Ovary (tissue), 9 donors: ENCODE data around the gene CASP14. TPM values are rescaled to one million over a fixed set of nuclear protein-coding genes. Genes with fewer than 3 reads are reported as not detected.
"Not testable (repeated sequence)": the region's sequence is repeated elsewhere in the genome, so short reads cannot be mapped to it uniquely, and the experiment has no call there.

Experiments
- DNase-seq, 5 donors: peaks; one replicate each; pipeline ENCODE4 v3.0.0-alpha.2; 2019 to 2020
- H3K27ac ChIP-seq, 2 donors: fragments of 200-600 bp; one replicate each; pipeline versions ENCODE4 v1.5.1 to v1.8.0; 2019 to 2022
- H3K27me3 ChIP-seq: fragments of 200-600 bp; one replicate; pipeline ENCODE4 v1.8.0; 2022
- H3K36me3 ChIP-seq: fragments of 200-600 bp; sonication (generic); one replicate; pipeline ENCODE4 v1.5.1; 2019
- H3K4me1 ChIP-seq: one replicate; pipeline ENCODE4 v1.8.1; 2013; ENCODE audit warnings: mild to moderate bottlenecking, moderate library complexity; ENCODE audit not compliant: insufficient read depth
- H3K4me3 ChIP-seq: fragments of 200-600 bp; sonication (generic); one replicate; pipeline ENCODE4 v1.5.1; 2017
- H3K9me3 ChIP-seq, 2 donors: fragments of 200-600 bp in 1 of 2; sonication (generic) in 1 of 2; one replicate each; pipeline versions ENCODE4 v1.5.1 to v1.8.1; 2013 to 2019; ENCODE audit warnings: mild to moderate bottlenecking in 1 of 2, moderate library complexity in 1 of 2
- CTCF ChIP-seq, 3 donors: fragments of 450-650 bp in 2 of 3; fragments of 200-600 bp in 1 of 3; IDR thresholded peaks; one replicate each; pipeline versions ENCODE4 v1.5.1 to v1.8.0; 2016 to 2022; ENCODE audit warnings: antibody characterized with exemption in 3 of 3, mild to moderate bottlenecking in 1 of 3
- EP300 ChIP-seq: sonication (generic); formaldehyde crosslinking; IDR thresholded peaks from one replicate; pipeline ENCODE4 v1.6.1; 2017; ENCODE audit warnings: antibody characterized with exemption
- POLR2A ChIP-seq: fragments of 450-650 bp; IDR thresholded peaks from one replicate; pipeline ENCODE4 v1.6.1; 2017; ENCODE audit warnings: antibody characterized with exemption, mild to moderate bottlenecking, moderate library complexity
- WGBS, 3 donors: extraction: QIAGEN DNeasy Blood & Tissue Kit in 1 of 3; methylation state at CpG; one replicate each; pipeline versions ENCODE4 v1.1.5 to v1.1.7; 2013 to 2017; 5-methylcytosine and 5-hydroxymethylcytosine counted together
- intact Hi-C, 4 donors: fragments of 100-400 bp; cut with DNase I; formaldehyde crosslinking; loops; one replicate each; pipeline versions ENCODE4 v1.11.0 to v1.15.1; 2022 to 2023
- polyA plus RNA-seq, 2 donors: library from polyadenylated mRNA; stranded (reverse); fragments of 200-250 nt in 1 of 2; fragments of 350-450 nt in 1 of 2; fragmentation: Illumina TruSeq in 1 of 2; extraction: RNeasy Lipid Tissue Mini Kit (QIAGEN cat#74804) in 1 of 2; gene quantifications; one replicate each; pipeline ENCODE4 v1.2.3, GENCODE V29; 2013 to 2014
- total RNA-seq, 7 donors: library from RNA; depleted of rRNA in 2 of 7; stranded (reverse); fragments of >200 nt in 2 of 7; fragmentation: NEBNext Ultra II Directional in 3 of 7; extraction: Animal tissue kit (Norgen Biotek cat#: 25700) in 3 of 7; gene quantifications; one replicate each; pipeline versions ENCODE4 v1.1.0 to v1.2.4, GENCODE V29; 2016 to 2023
- donor health status: DM: no; HTN: no; CAD: no; lungs with moderate emphysema.
- donor health status: DM: no; HTN: no; CAD: no.
- donor health status: Bipolar disorder and iron deficiency.
- donor health status: DM: yes; HTN: yes; CAD: no.
- donor health status: DM: no; HTN: no; CAD: no.
- donor health status: DM: yes; HTN: yes; CAD: no.

The CASP14 gene
- total and polyA plus RNA-seq, 9 donors = not detected

- no peaks in the 10 kb centered on the region for H3K4me1 ChIP-seq
- no peak for DNase-seq
- 28 to 43% (median 38%) methylated on average over 2 of the region's 2 CpGs for WGBS, 3 donors
- H3K9me3 ChIP-seq = no peaks in the 10 kb centered on the region
- intact Hi-C loops = no loop called here
- H3K27me3 ChIP-seq = no peaks in the 10 kb centered on the region
- TF ChIP-seq CTCF (IDR thresholded peaks at IDR 0.05) (no peak), POLR2A (no peak), EP300 (no peak)
- H3K36me3 ChIP-seq = no peaks in the 10 kb centered on the region
- H3K27ac ChIP-seq = no peak overlapping the region
- no peak overlapping the region for H3K4me3 ChIP-seq
Observed at GRCh38 chr19:15074371-15074770, 25.1 kb downstream of the CASP14 start.

- TF ChIP-seq POLR2A = no peak
- no peak for TF ChIP-seq EP300
- no peak for TF ChIP-seq CTCF (IDR thresholded peaks at IDR 0.05)
- no peaks in the 10 kb centered on the region for H3K27me3 ChIP-seq
- no peaks in the 10 kb centered on the region for H3K36me3 ChIP-seq
- no peak for DNase-seq
- H3K9me3 ChIP-seq = no peaks in the 10 kb centered on the region
- H3K27ac ChIP-seq = no peak overlapping the region
- intact Hi-C loops = no loop called here
- no peak overlapping the region for H3K4me3 ChIP-seq
- WGBS, 3 donors = 66 to 73% (median 73%) methylated on average over 4 of the region's 4 CpGs
- no peaks in the 10 kb centered on the region for H3K4me1 ChIP-seq
Observed at GRCh38 chr19:15075806-15076205, 26.5 kb downstream of the CASP14 start.

- DNase-seq, intact Hi-C loops, H3K4me3 ChIP-seq, H3K4me1 ChIP-seq, H3K9me3 ChIP-seq, H3K36me3 ChIP-seq, H3K27ac ChIP-seq, H3K27me3 ChIP-seq: not testable (repeated sequence)
- WGBS, 3 donors = 57 to 63% (median 62%) methylated on average over 4 of the region's 4 CpGs
Observed at GRCh38 chr19:15080002-15080401, 30.7 kb downstream of the CASP14 start.

- Histone ChIP-seq H3K27ac (no peak within 1 kb of the TSS), H3K4me3 (no peak within 1 kb of the TSS), H3K36me3 (no peaks in the 10 kb centered on the region), H3K9me3 (no peaks in the 10 kb centered on the region), H3K27me3 (no peaks in the 10 kb centered on the region), H3K4me1 (no peaks in the 10 kb centered on the region)
- 58 to 68% (median 59%) methylated on average over 6 of the region's 6 CpGs for WGBS, 3 donors
- DNase-seq = no peak
- intact Hi-C loops = no loop called here
- TF ChIP-seq POLR2A (no peak), CTCF (IDR thresholded peaks at IDR 0.05) (no peak), EP300 (no peak)
Observed at GRCh38 chr19:15081911-15082310, 32.6 kb downstream of the CASP14 start, which contains the start of gene OR1I1. TSS of gene OR1I1 (plus strand) at chr19:15082211. CDS start at chr19:15087066, 4,855 bp downstream.

GRCh38 chr19:15087182-15087581 is 37.9 kb downstream of the CASP14 start:
- Histone ChIP-seq H3K9me3 (no peaks in the 10 kb centered on the region), H3K27me3 (no peaks in the 10 kb centered on the region), H3K36me3 (no peaks in the 10 kb centered on the region), H3K27ac (no peak overlapping the region), H3K4me1 (no peaks in the 10 kb centered on the region), H3K4me3 (no peak overlapping the region)
- TF ChIP-seq EP300 (no peak), POLR2A (no peak), CTCF (IDR thresholded peaks at IDR 0.05) (no peak)
- DNase-seq = no peak
- intact Hi-C loops = loop anchor here in 2 of 4 donors (5.0 kb wide), 2 partner anchors 465 to 470 kb away; no protein-coding TSS in a partner anchor
- WGBS, 3 donors = 74 to 77% (median 76%) methylated on average over 11 of the region's 11 CpGs
